CD1c-positive myeloid dendritic cell (primary cell): ENCODE results near the gene MARCHF10.

Experiments
- DNase-seq: peaks from one replicate; pipeline ENCODE4 v3.0.0-alpha.2; 2016; ENCODE audit errors: extremely low spot score

Gene MARCHF10

GRCh38 chr17:62751060-62751691 lies 56.9 kb downstream of the MARCHF10 start:
- no peak for DNase-seq

- no peak for DNase-seq
Measured at GRCh38 chr17:62750631-62751051, 57.5 kb downstream of the MARCHF10 start.

- DNase-seq, result no peak
Measured at GRCh38 chr17:62749926-62750325, 58.2 kb downstream of the MARCHF10 start.

GRCh38 chr17:62746941-62747340 lies 61.2 kb downstream of the MARCHF10 start:
- DNase-seq, result no peak

- DNase-seq, result no peak
Measured at GRCh38 chr17:62745806-62746205, 62.3 kb downstream of the MARCHF10 start.

GRCh38 chr17:62744259-62744658 lies 63.9 kb downstream of the MARCHF10 start:
- DNase-seq, result no peak

GRCh38 chr17:62741290-62741689 lies 66.8 kb downstream of the MARCHF10 start:
- no peak for DNase-seq

GRCh38 chr17:62739645-62740388 lies 68.3 kb downstream of the MARCHF10 start:
- no peak for DNase-seq

- no peak for DNase-seq
Measured at GRCh38 chr17:62738281-62738680, 69.8 kb downstream of the MARCHF10 start.

- no peak for DNase-seq
Measured at GRCh38 chr17:62737513-62737912, 70.6 kb downstream of the MARCHF10 start.

GRCh38 chr17:62735044-62735651 lies 73.0 kb downstream of the MARCHF10 start:
- no peak for DNase-seq

GRCh38 chr17:62732125-62732524 lies 76.0 kb downstream of the MARCHF10 start:
- DNase-seq, result no peak

GRCh38 chr17:62727916-62728672 lies 80.0 kb downstream of the MARCHF10 start:
- no peak for DNase-seq

- peak; percentile 44 for DNase-seq
Measured at GRCh38 chr17:62725791-62726249, 82.3 kb downstream of the MARCHF10 start.

- DNase-seq, result peak; percentile 72
Measured at GRCh38 chr17:62724398-62725146, 83.5 kb downstream of the MARCHF10 start.

- DNase-seq, result no peak
Measured at GRCh38 chr17:62723842-62724241, 84.3 kb downstream of the MARCHF10 start.

GRCh38 chr17:62722625-62723024 lies 85.5 kb downstream of the MARCHF10 start:
- no peak for DNase-seq

- no peak for DNase-seq
Measured at GRCh38 chr17:62720126-62720850, 87.8 kb downstream of the MARCHF10 start.

GRCh38 chr17:62719586-62719985 lies 88.5 kb downstream of the MARCHF10 start:
- no peak for DNase-seq

- no peak for DNase-seq
Measured at GRCh38 chr17:62718429-62718828, 89.7 kb downstream of the MARCHF10 start.

- DNase-seq, result no peak
Measured at GRCh38 chr17:62717889-62718288, 90.2 kb downstream of the MARCHF10 start.
